HG03066 (cell line): Measurements from ENCODE around the gene MYH13.

Source experiments
- ATAC-seq: cut with Tn5 transposase; IDR thresholded peaks from one replicate; pipeline ENCODE4 v1.9.1; 2021; ENCODE audit warnings: low read depth; ENCODE audit not compliant: unreplicated experiment

MYH13 gene

GRCh38 chr17:10349403-10349802 is 23.4 kb downstream of the MYH13 start:
- no peak for ATAC-seq

- ATAC-seq = no peak
Measured at GRCh38 chr17:10344816-10345215, 28.0 kb downstream of the MYH13 start.

GRCh38 chr17:10339051-10339450 is 33.8 kb downstream of the MYH13 start:
- ATAC-seq = no peak

GRCh38 chr17:10337976-10338375 is 34.8 kb downstream of the MYH13 start:
- no peak for ATAC-seq

- ATAC-seq = no peak
Measured at GRCh38 chr17:10337136-10337535, 35.7 kb downstream of the MYH13 start.

- no peak for ATAC-seq
Measured at GRCh38 chr17:10336393-10336792, 36.4 kb downstream of the MYH13 start.

GRCh38 chr17:10332515-10332914 is 40.3 kb downstream of the MYH13 start:
- no peak for ATAC-seq

- no peak for ATAC-seq
Measured at GRCh38 chr17:10328971-10329923, 43.6 kb downstream of the MYH13 start.

GRCh38 chr17:10328206-10328605 is 44.6 kb downstream of the MYH13 start:
- no peak for ATAC-seq

- ATAC-seq = no peak
Measured at GRCh38 chr17:10327640-10328039, 45.2 kb downstream of the MYH13 start.

GRCh38 chr17:10325031-10325695 is 47.6 kb downstream of the MYH13 start:
- no peak for ATAC-seq

- no peak for ATAC-seq
Measured at GRCh38 chr17:10323812-10324610, 48.8 kb downstream of the MYH13 start.

GRCh38 chr17:10318535-10318934 is 54.3 kb downstream of the MYH13 start:
- no peak for ATAC-seq

- no peak for ATAC-seq
Measured at GRCh38 chr17:10317543-10317834, 55.3 kb downstream of the MYH13 start.

- no peak for ATAC-seq
Measured at GRCh38 chr17:10316801-10317542, 55.8 kb downstream of the MYH13 start.

GRCh38 chr17:10314329-10314728 is 58.5 kb downstream of the MYH13 start:
- no peak for ATAC-seq

GRCh38 chr17:10313037-10313672 is 59.7 kb downstream of the MYH13 start:
- no peak for ATAC-seq

- ATAC-seq = no peak
Measured at GRCh38 chr17:10311131-10311530, 61.7 kb downstream of the MYH13 start.

GRCh38 chr17:10309003-10309974 is 63.5 kb downstream of the MYH13 start:
- ATAC-seq = no peak
